ENCODE data around the gene LMBRD2. TPM values are rescaled to one million over a fixed set of nuclear protein-coding genes. Genes with fewer than 3 reads are reported as not detected.

Gene LMBRD2
- total RNA-seq, 3 donors from 2014 or later: 11.0 to 19.3 (median 13.1) TPM

- Histone ChIP-seq H3K27me3 (peaks cover 0 to 23% of the 10 kb centered on the region in 2 donors), H3K4me3 (peak within 1 kb of the TSS in 2 of 3 donors; percentile 7 to 37), H3K9me3 (no peaks in the 10 kb centered on the region), H3K27ac (no peak within 1 kb of the TSS), H3K4me1 (no peaks in the 10 kb centered on the region), H3K36me3 (no peaks in the 10 kb centered on the region)
- intact Hi-C loops (cut with DNase I; ENCODE audit: low total_unique reads): no loop called here
- DNase-seq (ENCODE audit: low spot score in 2 of 2): no peak
- no peak for TF ChIP-seq CTCF (IDR thresholded peaks at IDR 0.05)
- no peak for TF ChIP-seq POLR2A (IDR thresholded peaks at IDR 0.05)
- no peak for TF ChIP-seq POLR2AphosphoS5 (IDR thresholded peaks at IDR 0.05)
These were observed 85.0 kb downstream of the LMBRD2 start, which contains the start of gene UGT3A2 for GRCh38 chr5:36066540-36067210. UGT3A2 (minus strand) TSS chr5:36066882; CDS start chr5:36066789, 93 bp downstream.

DNA sequence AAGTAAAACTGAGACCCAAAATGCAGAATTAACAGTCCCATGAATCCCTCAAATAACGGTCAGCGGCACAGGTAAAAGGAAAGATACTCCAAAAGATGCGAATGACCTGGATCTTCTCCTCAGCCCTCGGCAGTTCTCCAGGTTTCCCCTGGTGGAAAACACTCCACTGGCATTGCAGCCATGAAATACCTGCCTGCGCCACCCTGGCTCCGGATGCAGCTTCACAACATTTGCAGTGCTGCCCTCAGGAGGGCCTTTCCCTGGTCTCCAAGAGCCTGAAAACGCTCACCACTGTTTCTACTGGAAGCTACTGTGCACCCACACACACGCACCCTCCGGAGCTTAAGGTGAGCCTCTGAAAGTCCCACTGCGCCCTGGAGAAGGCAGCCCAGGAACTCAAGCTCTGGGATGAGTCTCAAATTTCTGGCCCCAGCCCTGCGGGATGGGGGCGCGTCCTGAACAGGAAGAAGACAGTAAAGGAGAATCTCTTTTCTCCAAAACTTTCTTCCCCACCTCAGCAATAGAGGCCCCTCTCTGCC is 85.6 kb downstream of the LMBRD2 start:
- TF ChIP-seq POLR2A (IDR thresholded peaks at IDR 0.05) (no peak), CTCF (IDR thresholded peaks at IDR 0.05) (no peak), POLR2AphosphoS5 (IDR thresholded peaks at IDR 0.05) (no peak)
- Histone ChIP-seq H3K27me3 (peaks cover 0 to 23% of the 10 kb centered on the region in 2 donors), H3K36me3 (no peaks in the 10 kb centered on the region), H3K27ac (no peak overlapping the region), H3K9me3 (no peaks in the 10 kb centered on the region), H3K4me3 (peak overlapping the region in 2 of 3 donors; percentile 7 to 37), H3K4me1 (no peaks in the 10 kb centered on the region)
- intact Hi-C loops (cut with DNase I; ENCODE audit: low total_unique reads): no loop called here
- DNase-seq (ENCODE audit: low spot score in 2 of 2): no peak

GRCh38 chr5:36060420-36060887 is 91.2 kb downstream of the LMBRD2 start:
- no peaks in the 10 kb centered on the region for H3K4me1 ChIP-seq
- no peak overlapping the region for H3K4me3 ChIP-seq
- no peak for TF ChIP-seq POLR2A (IDR thresholded peaks at IDR 0.05)
- no peak for TF ChIP-seq POLR2AphosphoS5 (IDR thresholded peaks at IDR 0.05)
- TF ChIP-seq CTCF (IDR thresholded peaks at IDR 0.05): no peak
- H3K27ac ChIP-seq: no peak overlapping the region
- no peaks in the 10 kb centered on the region for H3K9me3 ChIP-seq
- no peak for DNase-seq (ENCODE audit: low spot score in 2 of 2)
- peaks cover 0 to 2% of the 10 kb centered on the region in 2 donors for H3K27me3 ChIP-seq
- intact Hi-C loops (cut with DNase I; ENCODE audit: low total_unique reads): no loop called here
- no peaks in the 10 kb centered on the region for H3K36me3 ChIP-seq

- Histone ChIP-seq H3K27ac (no peak overlapping the region), H3K4me1 (no peaks in the 10 kb centered on the region), H3K27me3 (no peaks in the 10 kb centered on the region), H3K9me3 (no peaks in the 10 kb centered on the region), H3K36me3 (no peaks in the 10 kb centered on the region), H3K4me3 (no peak overlapping the region)
- TF ChIP-seq POLR2AphosphoS5 (IDR thresholded peaks at IDR 0.05) (no peak), CTCF (IDR thresholded peaks at IDR 0.05) (no peak), POLR2A (IDR thresholded peaks at IDR 0.05) (no peak)
- intact Hi-C loops (cut with DNase I; ENCODE audit: low total_unique reads): no loop called here
- no peak for DNase-seq (ENCODE audit: low spot score in 2 of 2)
These were observed 91.9 kb downstream of the LMBRD2 start for GRCh38 chr5:36059571-36060419.
